Heart left ventricle (tissue), 13 donors: ENCODE results near the gene OR7G3.

Source experiments
- POLR2A ChIP-seq, 2 donors: fragments of 450-650 bp; IDR thresholded peaks; one replicate each; pipeline ENCODE4 v1.6.1; 2017; ENCODE audit warnings: antibody characterized with exemption in 2 of 2, mild to moderate bottlenecking in 2 of 2, moderate library complexity in 2 of 2
- TF ChIP-seq, protein P1 (sequence below), 12 donors: fragments of 200-600 bp; sonication (generic) in 4 of 12; IDR thresholded peaks; one replicate each; pipeline versions ENCODE4 v1.5.0 to v1.8.0; 2018 to 2022; ENCODE audit warnings: antibody characterized with exemption in 12 of 12, mild to moderate bottlenecking in 5 of 12
- donor health status: ischemic (EF 13 %, LVEDD 7.1; RV severe dilation, severe dysfunction).
- donor health status: DM: no; HTN: yes; CAD: no.
- donor health status: DM: no; HTN: no; CAD: no.
- donor health status: ischemic (EF 25% LVEDD 6.9; RV normal size, moderate dysfunction).
- donor health status: ischemic (EF 25% LVEDD 5.7; RV mildly dilated, moderate dysfunction).
- donor health status: ischemic (EF 35%, LVEDD 5.7; RV mildly dilated, moderate dysfunction).
- donor health status: nonischemic (EF 11% LVEDD 7.7; RV severe dilation, severe dysfunction).
- donor health status: DM: yes; HTN: yes; CAD: no.
- donor health status: PGD.
- donor health status: ischemic (EF 29% LVEDD 5.4; RV normal size, mild dysfunction).
- donor health status: nonischemic (EF 23%, LVEDD 6.1; RV moderate dilation, normal function).

GRCh38 chr19:9115307-9115813 is 11.4 kb downstream of the OR7G3 start, which contains the start of gene OR7G1:
- TF ChIP-seq, protein P1, sequence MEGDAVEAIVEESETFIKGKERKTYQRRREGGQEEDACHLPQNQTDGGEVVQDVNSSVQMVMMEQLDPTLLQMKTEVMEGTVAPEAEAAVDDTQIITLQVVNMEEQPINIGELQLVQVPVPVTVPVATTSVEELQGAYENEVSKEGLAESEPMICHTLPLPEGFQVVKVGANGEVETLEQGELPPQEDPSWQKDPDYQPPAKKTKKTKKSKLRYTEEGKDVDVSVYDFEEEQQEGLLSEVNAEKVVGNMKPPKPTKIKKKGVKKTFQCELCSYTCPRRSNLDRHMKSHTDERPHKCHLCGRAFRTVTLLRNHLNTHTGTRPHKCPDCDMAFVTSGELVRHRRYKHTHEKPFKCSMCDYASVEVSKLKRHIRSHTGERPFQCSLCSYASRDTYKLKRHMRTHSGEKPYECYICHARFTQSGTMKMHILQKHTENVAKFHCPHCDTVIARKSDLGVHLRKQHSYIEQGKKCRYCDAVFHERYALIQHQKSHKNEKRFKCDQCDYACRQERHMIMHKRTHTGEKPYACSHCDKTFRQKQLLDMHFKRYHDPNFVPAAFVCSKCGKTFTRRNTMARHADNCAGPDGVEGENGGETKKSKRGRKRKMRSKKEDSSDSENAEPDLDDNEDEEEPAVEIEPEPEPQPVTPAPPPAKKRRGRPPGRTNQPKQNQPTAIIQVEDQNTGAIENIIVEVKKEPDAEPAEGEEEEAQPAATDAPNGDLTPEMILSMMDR (IDR thresholded peaks at IDR 0.05): no peak
- no peak for TF ChIP-seq POLR2A (IDR thresholded peaks at IDR 0.05)
